NK-92 (cell line): Measurements from ENCODE around the gene SMYD3.

Experiments
- DNase-seq: peaks from one replicate; lab custom pipeline; 2025; ENCODE audit not compliant: unreplicated experiment; lab: John Stamatoyannopoulos, UW

Gene SMYD3

GRCh38 chr1:245710961-245711903 is 795.8 kb downstream of the SMYD3 start:
- DNase-seq = no peak

GRCh38 chr1:245707941-245708340 is 799.1 kb downstream of the SMYD3 start:
- DNase-seq = no peak

GRCh38 chr1:245704765-245705164 is 802.3 kb downstream of the SMYD3 start:
- DNase-seq = no peak

GRCh38 chr1:245704341-245704740 is 802.7 kb downstream of the SMYD3 start:
- DNase-seq = no peak

- no peak for DNase-seq
These were observed 804.7 kb downstream of the SMYD3 start for GRCh38 chr1:245702346-245702745.

GRCh38 chr1:245701631-245702030 is 805.4 kb downstream of the SMYD3 start:
- DNase-seq = no peak

- DNase-seq = no peak
These were observed 806.4 kb downstream of the SMYD3 start for GRCh38 chr1:245700631-245701030.
